ENCODE results near the gene PLEKHG3.

Gene PLEKHG3

GRCh38 chr14:64733899-64734298 lies 29.7 kb downstream of the PLEKHG3 start:
- H3K27ac ChIP-seq: no peak overlapping the region
- POLR2A ChIA-PET (ENCODE audit: low non-redundant PET): no interaction called here
- CTCF ChIA-PET: interaction anchor here (1.9 kb wide), 1 partner anchor 31 kb away, joined by 5 read pairs; no protein-coding TSS in a partner anchor
- TF ChIP-seq, protein P1, sequence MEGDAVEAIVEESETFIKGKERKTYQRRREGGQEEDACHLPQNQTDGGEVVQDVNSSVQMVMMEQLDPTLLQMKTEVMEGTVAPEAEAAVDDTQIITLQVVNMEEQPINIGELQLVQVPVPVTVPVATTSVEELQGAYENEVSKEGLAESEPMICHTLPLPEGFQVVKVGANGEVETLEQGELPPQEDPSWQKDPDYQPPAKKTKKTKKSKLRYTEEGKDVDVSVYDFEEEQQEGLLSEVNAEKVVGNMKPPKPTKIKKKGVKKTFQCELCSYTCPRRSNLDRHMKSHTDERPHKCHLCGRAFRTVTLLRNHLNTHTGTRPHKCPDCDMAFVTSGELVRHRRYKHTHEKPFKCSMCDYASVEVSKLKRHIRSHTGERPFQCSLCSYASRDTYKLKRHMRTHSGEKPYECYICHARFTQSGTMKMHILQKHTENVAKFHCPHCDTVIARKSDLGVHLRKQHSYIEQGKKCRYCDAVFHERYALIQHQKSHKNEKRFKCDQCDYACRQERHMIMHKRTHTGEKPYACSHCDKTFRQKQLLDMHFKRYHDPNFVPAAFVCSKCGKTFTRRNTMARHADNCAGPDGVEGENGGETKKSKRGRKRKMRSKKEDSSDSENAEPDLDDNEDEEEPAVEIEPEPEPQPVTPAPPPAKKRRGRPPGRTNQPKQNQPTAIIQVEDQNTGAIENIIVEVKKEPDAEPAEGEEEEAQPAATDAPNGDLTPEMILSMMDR (conservative IDR thresholded peaks at IDR 0.05; ENCODE audit: low read depth): no peak
- no peak for DNase-seq (ENCODE audit: low spot score)

DNA sequence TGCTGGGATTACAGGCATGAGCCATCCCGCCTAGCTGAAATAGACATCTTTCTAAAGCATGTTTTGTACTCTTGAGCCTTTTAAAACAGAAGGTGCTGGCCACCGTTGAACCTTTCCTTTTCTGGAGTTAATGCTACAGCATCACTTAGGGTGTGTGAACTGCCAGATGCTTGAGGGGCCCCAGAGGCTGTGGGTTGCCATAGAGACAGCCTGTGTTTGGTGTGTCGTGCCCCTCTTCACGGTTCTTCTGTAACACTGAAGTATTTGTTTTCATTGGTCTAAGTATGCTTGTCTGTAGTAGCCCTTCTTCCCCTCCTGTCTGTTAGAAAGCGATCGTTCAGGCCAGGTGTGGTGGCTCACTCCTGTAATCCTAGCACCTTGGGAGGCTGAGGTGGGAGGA lies 30.8 kb downstream of the PLEKHG3 start:
- peak overlapping the region; percentile 39 for H3K27ac ChIP-seq
- POLR2A ChIA-PET (ENCODE audit: low non-redundant PET): no interaction called here

GRCh38 chr14:64736271-64737169 lies 32.3 kb downstream of the PLEKHG3 start:
- H3K27ac ChIP-seq: peak overlapping the region; percentile 43
- POLR2A ChIA-PET (ENCODE audit: low non-redundant PET): no interaction called here
- DNase-seq (ENCODE audit: low spot score): no peak
- CTCF ChIA-PET: no interaction called here
- TF ChIP-seq, protein P1 (conservative IDR thresholded peaks at IDR 0.05; ENCODE audit: low read depth): no peak

More for the DNA sequence above, 30.8 kb downstream of the PLEKHG3 start:
- TF ChIP-seq, protein P1 (conservative IDR thresholded peaks at IDR 0.05; ENCODE audit: low read depth): no peak
- CTCF ChIA-PET: interaction anchor here (1.2 to 1.9 kb wide), 2 partner anchors 26 to 30 kb away, joined by 3 to 5 read pairs; no protein-coding TSS in a partner anchor
- DNase-seq (ENCODE audit: low spot score): no peak

DNA sequence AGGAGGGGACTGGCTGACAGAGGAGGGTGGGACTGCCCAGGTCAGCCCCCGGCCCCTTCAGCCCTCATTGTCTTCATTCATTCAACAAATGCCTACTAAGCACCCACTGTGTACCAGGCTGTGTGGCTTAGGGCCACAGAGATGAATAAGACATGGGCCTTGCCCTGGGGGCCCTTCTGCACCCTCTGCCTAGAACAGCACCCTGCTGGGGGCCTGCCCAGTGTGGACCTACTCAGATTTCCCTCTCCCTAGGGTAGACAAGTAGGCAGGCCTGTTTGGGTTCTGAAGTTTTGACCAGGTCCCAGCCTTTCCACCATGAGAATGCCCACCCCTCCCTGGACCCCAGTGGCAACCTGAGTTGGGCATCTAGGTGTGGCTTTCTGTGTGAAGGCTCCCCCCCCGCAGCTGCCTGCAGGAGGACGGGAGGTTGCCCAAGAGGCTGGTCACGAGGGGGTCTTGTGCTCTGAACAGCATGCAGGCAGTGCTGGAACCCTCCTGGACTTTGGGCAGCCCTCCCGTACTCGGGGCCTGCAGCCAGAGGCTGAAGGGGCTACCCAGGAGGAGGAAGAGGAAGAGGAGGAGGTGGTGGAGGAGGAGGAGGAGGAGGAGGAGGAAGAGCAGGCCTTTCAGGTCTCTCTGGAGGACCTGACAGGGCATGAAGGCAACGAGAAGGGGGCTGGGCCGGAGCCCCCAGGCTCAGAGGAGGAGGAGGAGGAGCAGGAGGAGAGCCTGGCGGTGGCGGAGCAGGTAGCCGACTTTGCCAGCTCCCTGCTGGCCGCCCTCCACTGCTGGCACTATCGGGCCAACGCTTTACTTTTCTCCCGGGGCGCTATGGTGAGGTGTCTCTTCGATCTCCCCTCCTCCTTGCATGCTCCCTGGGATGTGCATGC lies 33.4 kb downstream of the PLEKHG3 start:
- TF ChIP-seq, protein P1 (conservative IDR thresholded peaks at IDR 0.05; ENCODE audit: low read depth): no peak
- POLR2A ChIA-PET (ENCODE audit: low non-redundant PET): no interaction called here
- CTCF ChIA-PET: no interaction called here
- no peak for DNase-seq (ENCODE audit: low spot score)
- peak overlapping the region; percentile 43 for H3K27ac ChIP-seq

GRCh38 chr14:64738281-64738804 lies 34.1 kb downstream of the PLEKHG3 start:
- TF ChIP-seq, protein P1 (conservative IDR thresholded peaks at IDR 0.05; ENCODE audit: low read depth): no peak
- CTCF ChIA-PET: no interaction called here
- H3K27ac ChIP-seq: peak overlapping the region; percentile 43
- POLR2A ChIA-PET (ENCODE audit: low non-redundant PET): no interaction called here
- DNase-seq (ENCODE audit: low spot score): no peak

GRCh38 chr14:64741200-64741599 lies 37.0 kb downstream of the PLEKHG3 start:
- peak overlapping the region; percentile 67; the same call in 1 of the 2 replicates for H3K27ac ChIP-seq
- ChIA-PET CTCF (no interaction called here), POLR2A (ENCODE audit: low non-redundant PET) (no interaction called here)
- TF ChIP-seq, protein P1 (conservative IDR thresholded peaks at IDR 0.05; ENCODE audit: low read depth): no peak
- no peak for DNase-seq (ENCODE audit: low spot score)
